Muscle of leg (tissue), 11 donors: ENCODE data around the gene FARS2. TPM values are rescaled to one million over a fixed set of nuclear protein-coding genes. Genes with fewer than 3 reads are reported as not detected.

ENCODE experiments used
- DNase-seq: peaks from one replicate; pipeline ENCODE4 v3.0.0; 2013
- H3K27ac ChIP-seq: one replicate; pipeline ENCODE4 v1.5.1; 2013; ENCODE audit warnings: mild to moderate bottlenecking, low read length, control low read depth
- H3K27me3 ChIP-seq: one replicate; pipeline ENCODE4 v1.6.1; 2013; ENCODE audit warnings: low read length; ENCODE audit not compliant: control insufficient read depth, insufficient read depth
- H3K36me3 ChIP-seq: one replicate; pipeline ENCODE4 v1.6.1; 2013; ENCODE audit warnings: low read length; ENCODE audit not compliant: control insufficient read depth, insufficient read depth
- H3K4me1 ChIP-seq: one replicate; pipeline ENCODE4 v1.6.1; 2013; ENCODE audit warnings: low read length; ENCODE audit not compliant: control insufficient read depth, insufficient read depth
- H3K4me3 ChIP-seq: one replicate; pipeline ENCODE4 v1.5.1; 2013; ENCODE audit warnings: low read length, control low read depth
- H3K9me3 ChIP-seq: replicated peaks from 2 replicates; pipeline ENCODE4 v1.6.1; 2013; ENCODE audit warnings: low read depth, low read length; ENCODE audit not compliant: control insufficient read depth
- WGBS: methylation state at CpG from one replicate; pipeline ENCODE4 v1.1.5; 2013; ENCODE audit warnings: missing lambda C conversion rate; ENCODE audit not compliant: insufficient coverage; 5-methylcytosine and 5-hydroxymethylcytosine counted together
- polyA plus RNA-seq, 8 donors: library from polyadenylated mRNA; unstranded; fragments of 120-200 nt; gene quantifications; one replicate each; pipeline versions ENCODE4 v1.2.1 to v1.2.3, GENCODE V29; 2013; ENCODE audit warnings: inconsistent platforms in 1 of 8, low replicate concordance in 1 of 8; ENCODE audit not compliant: insufficient read length in 8 of 8, insufficient read depth in 1 of 8
- total RNA-seq: library from RNA; stranded (reverse); fragments of 120-200 nt; gene quantifications from one replicate; pipeline ENCODE4 v1.2.4, GENCODE V29; 2013

FARS2 gene
- total and polyA plus RNA-seq, 9 donors, result 9.7 to 16.9 (median 12.4) TPM

DNA sequence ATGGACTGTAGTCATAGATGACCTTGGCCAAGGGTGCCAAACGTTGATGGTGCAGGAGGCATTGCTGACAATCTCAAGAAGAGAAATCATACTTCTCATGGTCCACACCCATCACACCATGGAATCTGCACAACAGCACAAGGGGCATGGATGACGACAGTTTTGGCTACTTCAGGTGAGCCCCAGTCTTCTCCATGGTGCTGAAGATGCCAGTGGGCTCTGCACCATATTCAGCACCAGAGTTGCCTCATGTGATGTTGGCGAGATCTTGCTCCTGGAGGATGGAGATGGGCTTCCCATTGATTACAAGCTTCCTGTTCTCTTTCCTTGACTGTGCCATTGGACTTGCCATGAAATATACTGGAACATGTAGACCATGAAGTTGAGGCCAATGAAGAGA lies 556.6 kb downstream of the FARS2 start:
- H3K4me3 ChIP-seq, result no peak overlapping the region
- 90% methylated on average over 2 of the region's 3 CpGs for WGBS
- no peaks in the 10 kb centered on the region for H3K36me3 ChIP-seq
- no peaks in the 10 kb centered on the region for H3K9me3 ChIP-seq
- peaks cover 2% of the 10 kb centered on the region for H3K27me3 ChIP-seq
- H3K4me1 ChIP-seq, result no peaks in the 10 kb centered on the region
- H3K27ac ChIP-seq, result no peak overlapping the region
- DNase-seq, result no peak

DNA sequence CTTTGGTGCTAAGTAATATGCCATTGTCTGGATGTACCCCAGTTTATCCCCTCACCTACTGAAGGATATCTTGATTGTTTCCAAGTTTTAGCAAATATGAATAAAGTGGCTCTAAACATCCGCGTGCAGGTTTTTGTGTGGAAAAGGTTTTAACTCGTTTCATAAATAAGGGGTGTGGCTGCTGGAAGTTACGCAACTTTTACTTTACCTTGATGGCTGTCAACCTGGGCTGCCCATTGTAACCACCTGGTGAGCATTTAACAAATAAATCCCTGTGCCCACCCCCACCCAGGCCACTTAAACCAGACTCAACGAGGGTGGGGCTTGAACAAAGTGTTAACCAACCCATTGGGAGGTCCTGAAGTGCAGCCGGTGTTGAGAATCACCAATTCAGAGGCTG lies 557.6 kb downstream of the FARS2 start:
- no peaks in the 10 kb centered on the region for H3K9me3 ChIP-seq
- no peak for DNase-seq
- H3K36me3 ChIP-seq, result no peaks in the 10 kb centered on the region
- no peak overlapping the region for H3K27ac ChIP-seq
- H3K27me3 ChIP-seq, result peaks cover 2% of the 10 kb centered on the region
- H3K4me1 ChIP-seq, result no peaks in the 10 kb centered on the region
- WGBS, result 0% methylated on average over 1 of the region's 6 CpGs
- no peak overlapping the region for H3K4me3 ChIP-seq

Other genes with a start within 250 kb of the FARS2 start
- gene PPP1R3G, start 176.2 kb upstream of the FARS2 start, total RNA-seq, result 2.6 TPM
- gene PPP1R3G, start 176.2 kb upstream of the FARS2 start, polyA plus RNA-seq, result 1 to 10 TPM; 1.4 to 2.9 (median 2.5) TPM
- 30.8 TPM for gene LYRM4, start 563 bp upstream of the FARS2 start, total RNA-seq
- gene LYRM4, start 563 bp upstream of the FARS2 start, polyA plus RNA-seq, result 10 to 100 TPM; 21.8 to 36.6 (median 27.0) TPM